ENCODE measurements around the gene CREB3L1.
"Not testable (repeated sequence)": the region's sequence is repeated elsewhere in the genome, so short reads cannot be mapped to it uniquely, and the experiment has no call there.

Gene CREB3L1

DNA sequence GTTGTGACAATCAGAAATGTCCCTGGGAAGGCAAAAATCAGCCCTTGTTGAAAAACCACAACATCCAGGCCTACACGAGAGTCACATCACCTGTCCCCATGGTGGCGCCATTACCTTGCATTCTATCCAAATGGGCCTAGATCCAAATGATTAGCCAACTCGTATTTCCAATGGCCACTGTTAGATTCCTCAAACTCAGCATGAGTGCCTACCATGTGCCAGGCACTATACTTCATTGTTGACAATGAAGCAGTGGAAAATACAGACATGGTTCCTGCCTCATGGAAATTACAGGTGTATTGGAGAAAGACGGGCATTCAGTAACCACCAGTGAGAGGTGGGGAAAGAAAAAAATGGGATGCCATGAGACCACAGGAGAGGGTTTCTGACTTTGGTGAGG is 29.8 kb upstream of the CREB3L1 start:
- DNase-seq (ENCODE audit: low read depth) = no peak
- no peak overlapping the region for H3K4me3 ChIP-seq (ENCODE audit: low read depth, low read length)

DNA sequence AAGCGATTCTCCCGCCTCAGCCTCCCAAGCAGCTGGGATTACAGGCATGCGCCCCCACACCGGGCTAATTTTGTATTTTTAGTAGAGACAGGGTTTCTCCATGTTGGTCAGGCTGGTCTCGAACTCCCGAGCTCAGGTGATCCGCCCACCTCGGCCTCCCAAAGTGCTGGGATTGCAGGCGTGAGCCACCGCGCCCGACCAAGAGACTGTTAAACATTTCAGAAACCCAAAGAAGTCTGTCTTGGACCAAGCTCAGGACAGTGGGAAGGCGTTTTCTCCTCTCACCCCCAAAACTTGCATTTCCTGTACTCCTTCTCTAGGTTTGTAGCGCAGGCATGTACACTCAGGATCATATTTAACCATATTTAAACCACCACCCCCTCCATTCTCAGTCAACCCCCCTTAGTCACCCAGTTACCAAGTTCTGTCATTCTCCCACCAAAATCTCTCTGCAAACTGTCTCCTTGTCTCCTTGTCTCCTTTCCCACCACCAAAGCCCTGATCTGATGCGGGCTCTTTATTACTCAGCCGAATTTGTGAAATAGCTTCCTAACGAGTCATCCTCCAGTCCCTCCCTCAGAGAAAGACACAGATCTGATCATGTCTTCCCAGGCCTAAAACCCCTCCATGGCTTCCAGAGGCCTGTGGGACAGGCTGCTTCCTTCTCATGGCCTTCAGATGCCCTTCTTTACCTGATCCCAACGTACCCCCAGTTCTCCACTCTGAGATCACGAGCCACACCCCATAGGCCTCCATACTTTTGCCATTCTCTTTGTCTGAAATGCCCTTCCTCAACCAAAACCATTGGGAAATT is 29.0 kb upstream of the CREB3L1 start:
- DNase-seq (ENCODE audit: low read depth) = peak; percentile 93
- H3K4me3 ChIP-seq (ENCODE audit: low read depth, low read length) = no peak overlapping the region

DNA sequence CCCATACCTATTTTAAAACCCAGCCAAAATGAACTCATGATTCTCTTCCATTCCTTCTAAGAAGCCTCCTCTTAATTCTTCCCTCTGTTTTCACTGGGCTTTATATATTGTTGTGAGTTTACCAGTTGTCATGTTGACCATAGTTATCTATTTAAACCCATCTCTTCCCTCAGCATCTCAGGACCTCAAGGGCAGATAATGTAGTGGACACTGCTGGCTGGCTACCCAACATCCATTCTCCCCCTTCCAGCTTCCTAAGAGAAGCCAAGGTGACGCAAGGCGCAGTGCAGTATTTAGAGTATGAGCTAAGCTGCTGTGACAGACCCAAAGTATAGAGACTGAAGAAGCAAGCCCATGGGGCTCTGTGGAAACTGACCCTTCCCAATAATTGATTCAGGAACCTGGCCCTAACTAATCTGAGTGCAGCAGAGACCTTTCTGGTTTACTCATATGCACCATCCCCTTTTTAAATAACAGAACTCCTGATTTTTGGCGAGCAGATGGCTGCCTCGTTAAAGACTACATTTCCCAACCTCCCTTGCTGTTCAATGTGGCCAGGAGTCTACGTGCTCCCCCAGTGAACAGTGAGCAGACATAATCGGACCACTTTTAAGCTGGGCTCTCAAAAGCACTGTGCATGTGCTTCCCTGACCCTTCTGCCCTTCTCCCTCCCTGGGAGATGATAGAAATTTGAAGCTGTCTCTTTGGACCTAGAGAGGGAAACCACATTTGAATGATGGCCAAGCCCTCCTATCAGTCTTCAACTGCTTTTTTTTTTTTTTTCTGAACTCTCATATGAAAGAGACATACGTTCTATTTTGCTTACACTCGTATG is 28.1 kb upstream of the CREB3L1 start:
- DNase-seq (ENCODE audit: low read depth) = peak; percentile 63
- no peak overlapping the region for H3K4me3 ChIP-seq (ENCODE audit: low read depth, low read length)

DNA sequence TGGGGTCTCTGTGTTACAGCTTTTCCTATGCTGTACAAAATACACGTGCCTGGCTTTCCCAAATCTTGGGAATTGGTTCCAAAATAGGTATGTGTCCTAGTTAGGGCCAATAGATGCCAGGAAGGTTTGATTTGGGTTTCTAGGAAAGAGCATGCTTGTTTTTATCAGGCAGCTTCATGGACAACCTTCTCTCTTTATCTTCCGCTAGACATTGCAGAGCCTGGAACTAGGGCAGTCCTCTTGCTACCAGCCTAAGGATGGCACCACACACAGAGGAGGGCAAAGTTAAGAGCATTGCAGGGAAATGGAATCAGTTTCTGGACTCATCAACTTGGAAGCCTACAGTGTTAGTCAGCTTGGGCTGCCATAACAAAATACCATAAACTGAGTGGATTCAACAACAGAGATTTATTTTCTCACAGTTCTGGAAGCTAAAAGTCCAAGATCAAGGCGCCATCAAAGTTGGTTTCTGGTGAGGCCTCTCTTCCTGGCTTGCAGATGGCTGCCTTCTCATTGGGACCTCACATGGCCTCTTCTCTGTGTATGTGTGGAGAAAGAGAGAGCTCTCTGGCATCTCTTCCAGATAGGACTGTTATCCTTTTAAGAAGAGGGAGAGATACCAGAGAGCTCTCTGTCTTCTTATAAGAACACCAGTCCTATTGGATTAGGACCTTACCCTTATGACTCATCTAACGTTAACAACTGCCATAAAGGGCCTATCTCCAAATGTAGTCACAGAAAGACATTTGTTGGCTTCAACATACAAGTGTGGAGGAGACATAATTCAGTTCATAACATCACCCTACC is 27.3 kb upstream of the CREB3L1 start:
- DNase-seq (ENCODE audit: low read depth) = no peak
- no peak overlapping the region for H3K4me3 ChIP-seq (ENCODE audit: low read depth, low read length)

DNA sequence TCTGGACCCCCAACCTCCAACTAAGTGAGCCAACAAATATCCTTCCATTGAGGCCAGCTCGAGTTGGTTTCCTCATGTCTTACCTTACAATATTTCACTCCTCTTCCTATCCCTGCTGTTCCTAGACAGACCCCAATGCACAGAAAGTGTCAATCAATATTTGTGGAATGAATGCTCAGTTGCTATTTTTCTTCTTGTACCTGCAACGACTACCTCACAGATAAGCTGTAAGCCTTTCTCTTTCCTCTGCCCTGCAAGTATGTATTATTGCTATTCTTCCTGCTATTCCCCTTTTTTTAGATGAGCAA is 26.8 kb upstream of the CREB3L1 start:
- no peak for DNase-seq (ENCODE audit: low read depth)
- H3K4me3 ChIP-seq (ENCODE audit: low read depth, low read length) = no peak overlapping the region

DNA sequence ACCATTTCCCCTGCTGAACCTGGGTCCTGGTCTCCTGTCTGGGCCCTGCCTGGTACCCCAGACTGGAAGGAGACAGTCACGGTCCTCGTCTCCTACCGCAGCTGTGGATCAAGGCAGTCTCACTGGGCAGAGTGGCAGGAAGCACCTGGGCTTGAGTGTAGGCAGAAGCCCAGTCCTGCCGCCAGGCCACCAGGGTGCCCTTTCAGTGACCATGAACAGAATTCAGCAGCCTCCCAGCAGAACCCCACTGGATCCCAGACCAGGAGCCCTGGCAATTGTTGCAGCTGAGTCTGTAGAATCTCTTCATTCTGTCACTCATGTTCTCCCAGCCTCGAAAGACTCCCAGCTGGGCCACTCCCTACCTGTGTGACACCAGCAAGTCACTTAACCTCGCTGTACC is 25.5 kb upstream of the CREB3L1 start:
- no peak overlapping the region for H3K4me3 ChIP-seq (ENCODE audit: low read depth, low read length)
- no peak for DNase-seq (ENCODE audit: low read depth)

DNA sequence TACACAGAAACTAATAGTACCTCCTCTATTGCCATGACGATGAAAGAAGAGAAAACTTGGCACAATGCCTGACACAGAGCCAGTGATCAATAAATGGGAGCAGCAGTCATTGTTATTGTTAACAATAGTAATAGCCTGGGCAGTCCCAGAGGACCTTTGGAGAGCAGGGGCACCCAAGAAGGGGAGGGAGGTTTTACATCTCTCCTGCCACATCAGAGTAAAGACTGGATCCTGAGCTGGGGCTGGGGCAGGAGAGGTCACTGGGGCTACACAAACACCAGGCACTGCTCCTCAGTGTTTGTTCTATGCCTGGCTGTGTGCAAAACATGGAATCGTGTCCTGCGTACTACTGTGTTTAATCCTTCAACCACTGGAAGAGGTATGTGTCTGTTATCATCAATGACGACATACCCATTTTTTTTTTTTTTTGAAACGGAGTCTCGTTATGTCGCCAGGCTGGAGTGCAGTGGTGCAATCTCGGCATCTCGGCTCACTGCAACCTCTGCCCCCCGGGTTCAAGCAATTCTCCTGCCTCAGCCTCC is 25.0 kb upstream of the CREB3L1 start:
- H3K4me3 ChIP-seq (ENCODE audit: low read depth, low read length) = no peak overlapping the region
- DNase-seq (ENCODE audit: low read depth) = no peak

DNA sequence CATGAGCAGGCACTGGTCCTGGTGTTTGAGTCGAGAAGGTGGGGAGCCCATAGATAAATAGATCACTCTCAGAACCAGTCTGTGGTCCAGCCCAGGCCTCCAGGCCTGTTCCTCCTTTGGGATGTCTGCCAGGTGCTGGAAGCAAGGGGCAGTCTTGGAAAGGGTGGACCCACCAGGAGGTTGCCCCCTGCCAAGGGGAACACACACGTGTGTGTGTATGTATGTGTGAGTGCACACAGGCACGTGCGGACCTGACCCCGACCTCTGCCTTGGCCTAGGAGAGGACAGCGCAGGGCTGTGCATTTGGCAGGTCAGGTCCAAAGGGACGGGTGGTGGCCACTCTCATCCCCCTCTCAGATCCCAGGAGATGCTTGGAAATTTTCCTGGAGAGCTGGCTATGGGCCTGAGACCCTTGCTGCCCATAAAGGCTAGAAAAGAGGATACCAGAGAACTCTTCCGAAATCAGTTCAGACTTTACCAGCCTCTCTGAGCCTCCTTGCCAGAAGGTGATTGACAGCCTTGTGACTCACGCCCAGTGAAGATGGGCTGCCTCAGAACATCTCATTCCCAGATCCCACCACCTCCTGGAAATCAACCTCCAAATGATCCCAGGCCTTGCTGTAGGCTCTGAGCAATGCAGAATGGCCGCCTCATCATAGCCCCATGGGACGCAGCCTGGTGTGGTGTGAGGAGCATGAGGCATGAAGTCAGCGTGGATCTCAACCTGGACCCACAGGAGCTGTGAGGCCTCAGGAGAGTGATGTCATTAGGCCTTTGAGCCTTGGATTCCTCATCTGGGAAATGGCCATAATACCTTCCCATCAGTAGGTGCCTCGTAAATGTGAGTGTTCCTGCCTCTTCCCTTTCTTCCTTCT is 24.0 kb upstream of the CREB3L1 start:
- no peak overlapping the region for H3K4me3 ChIP-seq (ENCODE audit: low read depth, low read length)
- DNase-seq (ENCODE audit: low read depth) = peak; percentile 91

DNA sequence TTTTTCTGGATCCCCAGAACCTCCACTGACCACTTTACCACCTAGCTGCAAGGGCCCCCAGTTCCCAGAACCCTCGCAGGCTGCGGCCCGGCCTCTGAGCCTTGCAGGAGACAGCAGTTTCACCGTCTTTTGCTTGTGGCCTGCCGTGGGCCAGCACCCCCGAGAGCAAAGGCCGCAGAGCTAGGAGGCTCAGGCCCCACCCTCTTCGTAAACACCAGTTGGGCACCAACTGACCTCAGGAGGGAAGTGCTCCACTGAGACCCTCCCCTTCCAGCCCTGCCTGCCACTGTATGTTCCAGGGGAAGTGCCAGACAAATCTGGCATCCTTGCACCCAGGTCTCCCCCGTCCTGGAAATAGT is 23.4 kb upstream of the CREB3L1 start:
- DNase-seq (ENCODE audit: low read depth) = no peak
- no peak overlapping the region for H3K4me3 ChIP-seq (ENCODE audit: low read depth, low read length)

DNA sequence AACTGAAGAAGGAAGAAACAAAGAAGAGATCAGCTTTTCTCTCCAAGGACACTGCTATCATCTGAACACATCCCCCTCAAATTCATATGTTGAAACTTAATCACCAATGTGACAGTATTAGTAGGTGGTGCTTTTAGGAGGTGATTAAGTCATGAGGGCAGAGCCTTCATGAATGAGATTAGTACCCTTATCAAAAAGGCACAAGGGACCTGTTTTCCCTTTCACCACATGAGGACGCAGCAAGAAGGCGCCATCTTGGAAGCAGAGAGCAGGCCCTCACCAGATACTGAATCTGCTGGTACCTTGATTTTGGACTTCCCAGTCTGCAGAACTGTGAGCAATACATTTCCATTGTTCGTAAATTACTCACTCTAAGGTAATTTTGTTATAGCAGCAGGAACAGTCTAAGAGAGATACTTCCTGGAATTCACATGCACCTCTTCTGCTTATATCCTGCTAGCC is 20.9 kb upstream of the CREB3L1 start:
- H3K4me3 ChIP-seq (ENCODE audit: low read depth, low read length) = no peak overlapping the region
- DNase-seq (ENCODE audit: low read depth) = no peak

DNA sequence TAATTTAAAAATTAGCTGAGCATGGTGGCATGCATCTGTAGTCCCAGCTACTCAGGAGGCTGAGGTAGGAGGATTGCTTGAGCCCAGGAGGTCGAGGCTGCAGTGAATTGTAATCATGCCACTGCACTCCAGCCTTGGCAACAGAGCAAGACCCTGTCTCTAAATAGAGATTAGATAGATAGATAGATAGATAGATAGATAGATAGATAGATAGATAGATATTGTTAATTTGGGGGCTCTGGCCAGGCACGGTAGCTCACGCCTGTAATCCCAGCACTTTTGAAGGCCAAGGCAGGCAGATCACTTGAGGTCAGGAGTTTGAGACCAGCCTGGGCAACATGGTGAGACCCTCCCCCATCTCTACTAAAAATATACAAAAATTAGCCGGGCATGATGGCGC is 18.1 kb upstream of the CREB3L1 start:
- H3K4me3 ChIP-seq (ENCODE audit: low read depth, low read length); DNase-seq (ENCODE audit: low read depth): not testable (repeated sequence)

DNA sequence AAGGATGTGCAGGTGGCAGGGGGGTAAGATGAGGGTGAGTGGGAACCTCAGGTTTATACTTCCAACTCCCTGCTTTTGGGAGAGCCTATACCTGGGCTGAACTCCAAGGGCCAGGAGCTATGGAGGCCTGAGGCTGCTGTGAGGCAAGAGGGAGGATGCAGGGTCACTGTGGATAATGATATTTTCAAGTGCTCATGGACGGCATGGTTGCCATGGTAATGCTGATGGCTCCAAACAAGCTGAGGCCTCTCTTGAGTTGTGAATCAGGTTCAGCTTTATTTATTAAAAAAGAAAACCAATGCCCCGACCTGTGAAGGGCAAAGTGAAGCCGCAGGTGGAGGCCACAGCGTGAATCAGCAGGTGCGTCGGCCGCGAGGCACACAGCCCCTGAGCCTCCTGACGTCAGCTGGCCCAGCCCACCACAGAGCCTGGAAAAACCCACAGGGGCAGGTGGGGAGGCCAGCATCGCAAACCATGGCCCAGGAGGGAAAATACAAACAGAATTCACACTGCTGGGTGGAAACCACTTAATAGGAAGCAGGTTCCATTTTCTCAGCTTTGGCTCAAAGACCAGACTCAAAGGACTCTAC is 17.4 kb upstream of the CREB3L1 start:
- no peak for DNase-seq (ENCODE audit: low read depth)
- H3K4me3 ChIP-seq (ENCODE audit: low read depth, low read length) = no peak overlapping the region

DNA sequence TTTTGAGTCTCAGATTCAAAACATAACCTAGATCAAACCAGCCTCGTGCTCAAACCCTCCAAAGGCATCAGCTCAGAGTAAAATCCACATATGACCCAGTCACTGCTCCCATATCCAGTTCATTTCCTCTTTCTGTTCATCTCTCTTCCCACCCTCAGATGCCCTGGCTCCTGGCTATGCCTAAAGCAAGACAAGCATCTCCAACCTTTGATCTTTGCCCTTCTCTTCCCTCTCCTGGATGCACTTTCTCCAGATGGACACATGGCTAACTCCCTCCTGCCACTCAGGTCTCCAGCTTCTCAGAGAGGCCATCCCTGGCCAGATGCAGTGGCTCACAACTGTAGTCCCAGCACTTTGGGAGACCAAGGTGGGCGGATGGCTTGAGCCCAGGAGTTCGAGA is 14.3 kb upstream of the CREB3L1 start:
- no peak for DNase-seq (ENCODE audit: low read depth)

DNA sequence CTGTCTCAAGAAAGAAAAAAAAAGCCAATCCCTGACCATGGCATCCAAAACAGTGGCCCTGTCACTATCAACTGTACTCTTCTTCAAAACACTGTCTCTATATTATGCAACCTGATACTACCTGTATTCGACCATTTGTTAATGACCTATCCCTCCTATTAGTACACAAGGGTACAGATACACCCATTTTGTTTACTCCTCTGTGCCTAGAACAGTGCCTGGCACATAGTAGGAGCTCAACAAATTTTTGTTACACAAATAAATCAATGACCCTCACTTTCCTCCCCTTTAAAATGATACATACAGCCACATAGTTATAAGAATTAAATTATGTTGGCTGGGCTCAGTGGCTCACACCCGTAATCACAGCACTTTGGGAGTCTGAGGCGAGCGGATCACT is 13.4 kb upstream of the CREB3L1 start:
- no peak overlapping the region for H3K4me3 ChIP-seq (ENCODE audit: low read depth, low read length)
- no peak for DNase-seq (ENCODE audit: low read depth)

More for the DNA sequence above, 14.3 kb upstream of the CREB3L1 start:
- H3K4me3 ChIP-seq (ENCODE audit: low read depth, low read length) = no peak overlapping the region

DNA sequence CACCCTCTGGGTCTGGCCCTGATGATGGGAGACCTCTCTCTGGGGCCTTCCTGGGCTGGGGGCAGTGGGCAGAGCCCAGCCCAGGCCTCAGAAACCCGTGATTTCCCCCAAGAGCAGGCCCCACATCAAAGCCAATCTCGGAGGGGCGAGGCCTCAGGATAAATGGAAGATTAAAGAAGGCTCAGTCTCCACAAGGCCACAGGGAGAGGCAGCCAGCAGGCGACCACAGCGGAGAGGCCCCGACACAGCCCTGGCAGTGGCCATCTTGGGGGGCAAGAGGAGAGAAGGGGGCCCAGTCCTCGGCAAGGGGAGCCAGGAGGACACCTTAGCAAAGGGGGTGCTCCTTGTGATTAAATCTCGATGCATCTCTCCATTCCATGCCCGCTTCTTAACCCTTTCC is 12.5 kb upstream of the CREB3L1 start:
- DNase-seq (ENCODE audit: low read depth) = no peak
- H3K4me3 ChIP-seq (ENCODE audit: low read depth, low read length) = no peak overlapping the region

DNA sequence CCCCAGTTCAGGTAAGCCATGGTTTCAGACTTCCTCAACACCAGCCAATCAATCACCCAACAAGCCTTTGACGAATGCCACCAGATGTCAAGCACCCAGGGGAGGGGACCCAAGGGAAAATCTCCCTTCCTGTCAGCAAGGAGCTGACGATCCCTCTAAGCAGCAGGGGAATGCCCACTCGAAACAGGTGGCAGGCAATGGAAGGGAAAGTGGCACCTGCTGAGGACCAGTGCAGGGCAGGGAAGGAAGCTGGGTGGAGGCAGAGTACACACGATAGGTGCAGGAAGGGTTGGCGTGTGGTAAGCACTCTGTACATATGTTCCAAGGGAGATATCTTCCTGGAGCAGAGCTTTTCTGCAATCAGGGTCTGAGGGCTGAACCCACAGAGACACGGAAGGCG is 11.7 kb upstream of the CREB3L1 start:
- no peak overlapping the region for H3K4me3 ChIP-seq (ENCODE audit: low read depth, low read length)
- no peak for DNase-seq (ENCODE audit: low read depth)

DNA sequence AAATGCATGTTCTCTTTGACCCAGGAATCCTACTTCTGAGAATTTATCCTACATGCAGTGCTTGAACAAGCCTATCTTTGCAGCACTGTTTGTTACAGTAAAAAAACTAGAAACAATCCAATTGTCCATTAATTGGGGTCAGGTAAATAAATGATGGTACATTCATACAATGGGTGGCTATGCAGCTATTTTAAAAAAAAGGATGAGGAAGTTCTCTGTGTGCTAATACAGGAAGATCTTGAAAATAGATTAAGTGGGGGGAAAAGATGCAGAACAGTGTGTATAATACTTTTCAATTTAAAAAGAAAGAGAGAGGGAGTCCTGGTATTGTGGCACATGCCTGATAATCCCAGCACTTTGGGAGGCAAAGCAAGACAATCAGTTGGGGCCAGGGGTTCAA is 9.5 kb upstream of the CREB3L1 start:
- no peak overlapping the region for H3K4me3 ChIP-seq (ENCODE audit: low read depth, low read length)
- DNase-seq (ENCODE audit: low read depth) = no peak

DNA sequence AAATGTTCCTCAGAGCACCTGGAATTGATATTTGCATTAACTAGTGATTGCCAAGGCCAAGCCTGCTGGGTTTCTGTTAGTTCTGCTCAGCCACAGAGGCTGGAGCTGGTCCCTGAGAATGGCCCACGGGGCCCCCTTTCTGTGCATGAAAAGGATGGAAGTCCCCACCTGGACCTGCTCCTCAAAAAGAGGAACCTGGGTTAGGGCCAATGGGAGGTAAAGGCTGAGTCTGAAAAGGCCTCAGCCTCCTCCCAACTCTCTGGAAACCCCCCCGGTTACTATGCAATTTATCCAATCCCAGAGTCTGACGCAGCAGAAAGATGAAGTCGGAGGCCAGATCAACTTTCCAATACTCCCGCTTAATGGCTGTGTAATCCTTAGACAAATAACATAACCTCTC is 6.8 kb upstream of the CREB3L1 start:
- no peak for DNase-seq (ENCODE audit: low read depth)
- H3K4me3 ChIP-seq (ENCODE audit: low read depth, low read length) = no peak overlapping the region

DNA sequence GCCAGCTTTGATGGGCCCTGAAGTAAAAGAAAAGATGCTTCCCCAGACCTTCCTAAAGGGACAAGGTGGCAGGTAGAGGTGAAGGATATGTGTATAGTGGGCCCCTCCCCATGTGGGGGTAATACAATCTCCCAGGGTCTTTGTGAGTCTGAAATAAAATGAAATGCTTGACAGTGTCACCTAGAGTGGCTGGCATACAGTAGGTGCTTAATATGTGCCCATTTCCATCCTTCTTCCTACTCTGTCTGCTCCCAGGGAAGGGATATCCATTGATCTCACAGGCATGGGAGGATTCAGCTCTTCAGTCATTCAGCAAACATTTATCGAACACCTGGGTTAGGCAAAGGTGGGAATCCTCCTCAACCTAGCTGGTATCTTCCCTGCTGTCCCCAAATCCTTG is 6.1 kb upstream of the CREB3L1 start:
- DNase-seq (ENCODE audit: low read depth) = no peak
- no peak overlapping the region for H3K4me3 ChIP-seq (ENCODE audit: low read depth, low read length)
